Right ventricle myocardium superior (tissue), 1 donor: ENCODE measurements around the gene UBQLN3. TPM values are rescaled to one million over a fixed set of nuclear protein-coding genes. Genes with fewer than 3 reads are reported as not detected.

ENCODE experiments used
- ATAC-seq: fragments of 200-7000 bp; cut with Tn5 transposase; one replicate; pipeline ENCODE4 v1.9.1; 2020; ENCODE audit warnings: mild to moderate bottlenecking; ENCODE audit not compliant: poor library complexity
- DNase-seq: peaks from one replicate; pipeline ENCODE4 v3.0.0-alpha.2; 2020
- intact Hi-C: fragments of 100-400 bp; cut with DNase I; formaldehyde crosslinking; loops from one replicate; pipeline ENCODE4 v1.11.2; 2022
- long read RNA-seq: library from polyadenylated mRNA; unstranded; transcript quantifications from one replicate; pipeline ENCODE4 v2.0.0, GENCODE V29; 2021
- total RNA-seq: library from RNA; stranded (reverse); fragmentation: NEBNext Ultra II Directional; extraction: Animal tissue kit (Norgen Biotek cat#: 25700); gene quantifications from one replicate; pipeline ENCODE4 v1.2.1, GENCODE V29; 2021
- donor health status: DM: no; HTN: yes; CAD: no; lungs with severe emphysema.

UBQLN3 gene
- not detected for total RNA-seq
- long read RNA-seq: 0 reads

DNA sequence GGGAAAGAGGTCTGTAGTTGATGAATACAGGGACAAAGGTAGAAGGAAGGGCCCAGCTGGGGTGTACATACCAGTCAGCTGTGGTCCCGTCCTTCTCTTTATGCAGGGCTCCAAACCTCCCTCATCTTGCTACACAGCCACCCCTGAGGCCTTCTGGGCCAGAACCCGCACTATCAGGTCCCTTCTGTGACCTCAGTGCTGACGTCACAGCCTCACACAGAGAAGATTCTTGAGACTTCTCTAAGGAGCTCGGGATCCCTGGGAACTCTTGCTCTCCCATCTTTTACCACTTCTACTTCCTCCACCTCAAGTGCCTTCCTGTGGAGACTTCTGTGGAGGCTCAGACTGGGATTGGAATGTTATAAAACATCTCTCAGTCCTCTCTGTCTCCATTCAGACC is at the start of gene UBQLN3:
Gene UBQLN3 (minus strand): TSS at position 155 of the 400 bp plus-strand sequence. CDS start 399 bp downstream, outside the sequence.
- no peak for ATAC-seq
- DNase-seq: no peak
- intact Hi-C loops: no loop called here

DNA sequence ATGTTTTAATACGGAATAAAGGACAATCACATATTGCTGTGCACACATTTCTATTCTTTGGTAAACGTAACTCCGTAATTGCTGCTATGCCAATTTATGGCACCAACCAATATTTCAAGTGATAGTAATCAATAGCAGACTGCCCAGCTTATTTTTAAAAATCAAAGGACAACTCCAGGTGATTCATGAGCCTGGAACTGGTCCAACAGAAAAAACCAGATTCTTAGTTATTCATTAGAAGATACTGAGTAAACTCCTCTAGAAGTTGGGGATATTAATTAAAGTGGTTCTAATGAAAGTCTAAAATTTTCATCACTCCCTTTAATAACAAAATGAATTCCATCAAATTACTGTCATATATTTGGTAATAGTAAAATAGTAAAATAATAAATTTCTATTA is 48.0 kb upstream of the UBQLN3 start:
- DNase-seq: no peak
- no peak for ATAC-seq
- intact Hi-C loops: no loop called here

DNA sequence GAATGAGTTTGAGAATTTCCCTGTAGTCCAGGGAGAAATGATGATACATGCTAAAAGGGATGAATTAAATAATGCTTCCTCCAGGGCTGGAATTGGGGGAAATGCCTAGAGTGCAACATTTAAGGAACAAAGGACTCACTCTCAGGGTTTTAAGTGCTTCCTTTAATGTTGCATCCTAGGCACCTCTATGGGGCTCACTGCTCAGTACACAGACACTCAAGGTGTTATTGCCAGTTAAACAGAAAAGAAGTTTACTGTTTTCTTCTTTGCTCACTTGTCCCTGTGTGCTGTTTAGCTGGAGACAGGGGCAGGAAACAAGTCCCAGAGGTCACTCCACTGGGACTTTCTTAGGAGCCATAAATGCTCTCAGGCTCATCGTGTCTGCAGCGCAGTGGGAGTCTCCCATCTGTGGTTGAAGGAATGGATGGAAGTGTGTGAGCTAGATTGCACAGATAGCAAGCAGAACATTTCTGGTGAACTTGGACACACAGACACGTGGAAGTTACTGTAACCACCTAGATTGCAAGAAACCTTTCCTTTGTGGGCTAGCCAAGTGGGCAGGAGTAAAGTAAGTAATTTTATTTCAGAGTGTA is 46.9 kb upstream of the UBQLN3 start:
- intact Hi-C loops: no loop called here
- DNase-seq (no peak), ATAC-seq (no peak)

DNA sequence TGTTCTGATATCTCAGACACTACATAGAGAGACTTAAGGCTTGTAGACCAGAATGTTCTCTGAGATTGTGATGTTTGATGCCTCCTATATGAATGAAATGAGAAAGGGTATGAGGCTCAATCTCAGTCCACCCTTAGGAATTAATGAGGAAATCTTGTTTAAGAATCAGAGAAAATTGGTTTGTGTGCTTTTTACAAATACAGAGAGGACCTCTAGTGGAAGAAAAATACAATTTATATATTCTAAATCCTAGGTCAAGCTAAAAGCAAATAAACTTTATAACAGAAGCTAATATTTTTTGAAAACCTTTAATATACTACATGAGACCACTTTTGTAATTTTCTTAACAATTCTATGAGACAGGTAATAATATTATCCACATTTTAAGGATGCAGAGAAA is 43.6 kb upstream of the UBQLN3 start:
- no peak for ATAC-seq
- intact Hi-C loops: no loop called here
- no peak for DNase-seq

DNA sequence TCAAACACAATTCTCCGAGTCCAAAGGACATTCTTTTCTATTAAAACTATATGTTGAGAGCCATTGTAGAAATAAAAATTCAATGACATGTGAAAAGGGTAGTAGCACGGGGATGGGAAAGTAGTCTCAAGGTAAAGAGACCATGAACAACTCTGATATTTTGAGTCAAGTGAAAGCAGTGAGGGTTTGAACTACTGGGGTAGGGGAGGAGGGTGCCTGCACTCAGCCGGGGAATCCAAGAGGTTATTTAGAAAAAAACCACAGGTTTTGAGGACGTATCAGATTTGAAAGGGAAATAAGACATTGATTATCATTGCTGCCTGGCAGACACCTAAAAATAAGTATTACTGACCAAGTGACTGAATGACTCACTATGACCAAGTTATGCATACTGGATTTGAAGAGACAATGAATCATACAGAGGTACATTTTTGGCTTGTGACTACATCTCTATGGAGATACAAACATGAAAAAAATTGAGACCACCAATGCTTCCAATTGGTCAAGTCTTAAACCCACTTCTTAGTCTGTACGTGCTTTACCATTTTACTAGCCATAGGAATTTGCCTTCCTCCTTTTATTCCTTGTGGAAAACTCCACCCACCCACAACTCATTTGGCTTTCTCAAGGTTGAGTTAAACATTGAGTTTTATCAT is 40.8 kb upstream of the UBQLN3 start:
- no peak for ATAC-seq
- DNase-seq: no peak
- intact Hi-C loops: no loop called here

DNA sequence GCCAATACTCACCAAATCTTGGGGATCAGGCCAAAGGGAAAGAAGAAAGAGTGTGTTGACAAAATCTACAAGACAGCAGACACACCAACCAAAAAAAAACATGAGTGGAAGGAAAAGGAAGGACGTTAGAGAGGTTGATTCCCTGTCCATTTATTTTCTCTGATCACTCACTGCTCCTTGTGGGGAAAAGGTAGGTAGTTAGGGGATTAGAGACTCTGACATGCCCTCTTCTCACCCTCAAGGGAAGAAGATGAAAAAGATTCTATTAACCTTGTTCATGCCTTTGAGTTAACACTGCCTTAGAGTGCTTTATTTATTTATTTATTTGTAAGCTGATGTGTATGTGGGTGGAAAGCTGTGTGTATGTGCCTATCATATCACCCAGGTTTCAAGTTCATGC is 38.7 kb upstream of the UBQLN3 start, which contains the start of gene OR52H1:
Gene OR52H1 (minus strand): TSS at position 101 of the 400 bp plus-strand sequence. CDS start 3,035 bp downstream, outside the sequence.
- intact Hi-C loops: no loop called here
- DNase-seq (no peak), ATAC-seq (no peak)

DNA sequence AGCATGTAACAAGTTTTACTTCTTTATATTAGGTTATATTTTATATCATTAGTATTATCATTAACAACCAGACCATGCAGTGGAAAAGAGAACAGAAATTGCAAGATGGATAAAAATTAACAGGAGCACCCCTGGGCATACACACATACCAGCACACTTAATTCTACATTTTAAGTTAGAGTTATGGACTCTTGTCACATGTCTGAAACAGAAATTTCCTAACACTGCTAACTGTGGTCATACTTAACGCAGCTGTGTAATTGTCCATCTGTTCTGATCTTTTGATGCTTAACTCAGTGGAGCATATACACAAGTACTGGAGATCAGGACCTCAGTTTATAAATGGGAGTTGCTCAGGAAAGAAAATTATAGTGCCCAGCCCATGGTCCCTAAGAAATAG is 38.2 kb upstream of the UBQLN3 start:
- ATAC-seq (no peak), DNase-seq (no peak)
- intact Hi-C loops: no loop called here

DNA sequence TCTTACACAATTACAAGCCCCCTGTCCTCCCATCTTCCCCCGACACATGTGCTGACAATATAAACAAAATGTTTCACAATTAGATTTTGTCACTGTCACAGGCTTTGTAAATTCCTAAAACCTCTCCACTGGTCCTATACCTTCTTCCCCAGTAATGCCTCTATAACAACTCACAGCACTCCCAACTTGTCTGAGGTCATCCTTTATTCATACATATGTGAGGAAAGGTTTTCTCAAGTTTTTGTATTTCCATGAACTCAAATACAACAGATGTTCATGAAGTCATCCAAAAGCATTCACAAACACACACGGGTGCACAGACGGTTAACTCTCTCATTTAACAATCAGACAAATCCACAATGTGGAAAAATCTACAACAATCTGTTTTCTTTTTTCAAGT is 36.7 kb upstream of the UBQLN3 start:
- intact Hi-C loops: no loop called here
- DNase-seq: no peak
- ATAC-seq: no peak

DNA sequence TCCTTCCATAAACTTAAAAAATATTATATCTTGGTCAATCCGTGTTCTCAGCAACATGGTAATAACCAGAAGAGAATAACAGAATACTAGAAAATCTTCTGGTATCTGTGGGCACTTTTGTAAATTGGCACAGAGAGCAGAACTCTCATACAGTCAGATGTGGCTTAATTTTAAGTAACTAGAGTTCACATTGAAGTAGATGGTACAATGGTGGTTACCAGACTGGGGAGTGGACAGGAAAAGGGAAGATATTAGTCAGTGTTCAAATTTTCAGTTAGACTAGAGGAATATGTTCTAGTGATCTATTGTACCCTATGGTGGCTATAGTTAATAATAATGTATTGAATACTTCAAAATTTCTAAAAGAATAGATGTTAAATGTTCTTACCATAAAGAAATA is 31.7 kb upstream of the UBQLN3 start:
- no peak for ATAC-seq
- intact Hi-C loops: no loop called here
- no peak for DNase-seq

DNA sequence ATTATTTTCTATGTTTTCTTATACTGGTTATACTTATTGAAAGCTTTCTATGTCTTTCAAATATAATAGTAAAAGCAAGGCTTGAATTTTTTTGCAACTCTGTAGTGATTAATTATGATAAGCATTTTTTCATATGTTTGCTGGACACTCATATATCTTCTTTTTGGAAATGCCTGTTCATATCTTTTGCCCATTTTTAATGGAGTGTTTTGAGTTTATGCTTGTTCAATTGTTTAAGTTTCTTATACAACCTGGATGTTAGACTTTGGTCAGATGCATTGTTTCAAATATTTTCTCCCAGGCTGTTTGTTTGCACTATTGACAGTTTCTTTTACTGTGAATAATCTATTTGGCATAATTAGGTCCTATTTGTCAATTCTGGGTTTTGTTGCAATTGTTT is 26.7 kb upstream of the UBQLN3 start:
- ATAC-seq (no peak), DNase-seq (no peak)
- intact Hi-C loops: no loop called here

DNA sequence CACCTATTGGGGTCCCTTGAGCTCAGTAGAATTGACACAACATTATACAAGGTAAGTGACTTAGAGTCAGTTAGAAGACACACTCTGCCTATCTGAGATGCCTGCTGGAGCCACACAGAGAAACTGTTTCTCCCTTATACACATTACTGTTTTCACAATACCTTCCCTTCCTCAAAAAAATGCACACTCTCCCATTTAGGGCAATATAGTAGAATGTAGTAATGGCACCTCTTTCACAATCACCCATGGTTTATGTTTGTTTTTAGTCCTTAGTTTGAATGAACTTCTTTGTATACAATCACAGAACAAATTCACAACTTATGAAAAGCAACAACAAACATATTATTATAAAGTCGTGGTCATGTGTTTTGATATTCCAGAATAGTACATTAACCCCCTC is 24.3 kb upstream of the UBQLN3 start:
- DNase-seq: no peak
- intact Hi-C loops: no loop called here
- no peak for ATAC-seq

DNA sequence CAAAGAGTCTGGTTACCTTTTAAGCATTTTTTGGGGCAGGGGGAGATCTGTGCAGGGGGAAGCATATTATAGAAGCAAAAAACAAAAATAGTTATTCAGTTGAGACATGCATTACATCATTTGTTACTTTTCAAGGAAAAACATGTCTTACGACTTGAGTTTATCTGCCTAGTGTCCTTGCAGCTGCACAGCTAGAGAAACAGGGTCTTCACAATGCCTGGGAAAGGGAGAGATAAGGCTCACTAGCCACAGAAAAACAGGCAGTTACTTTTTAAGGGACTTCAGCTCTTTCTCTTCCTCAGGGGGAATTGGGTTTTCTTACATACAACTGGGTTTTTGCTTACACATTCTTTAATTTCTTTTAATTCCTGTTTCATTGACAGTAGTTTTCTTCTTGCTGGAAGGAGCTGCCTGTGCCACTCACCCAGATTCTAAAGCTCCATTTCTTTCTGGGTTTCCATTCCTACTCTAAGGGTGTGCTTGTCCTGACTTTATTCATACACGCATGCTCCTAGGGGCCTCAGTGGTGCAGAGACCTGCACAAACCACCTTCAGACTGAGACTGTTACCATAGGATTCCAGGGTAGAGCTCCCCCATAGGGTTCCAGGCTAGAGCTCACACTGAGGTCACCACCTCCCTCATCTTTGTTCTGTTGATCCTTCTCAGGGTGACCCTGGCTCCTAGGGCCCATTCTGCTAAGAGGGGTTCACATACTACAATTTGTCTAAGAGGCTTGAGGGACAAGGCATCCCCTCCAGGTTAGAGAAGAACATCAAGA is 21.5 kb upstream of the UBQLN3 start:
- no peak for ATAC-seq
- DNase-seq: no peak
- intact Hi-C loops: no loop called here

DNA sequence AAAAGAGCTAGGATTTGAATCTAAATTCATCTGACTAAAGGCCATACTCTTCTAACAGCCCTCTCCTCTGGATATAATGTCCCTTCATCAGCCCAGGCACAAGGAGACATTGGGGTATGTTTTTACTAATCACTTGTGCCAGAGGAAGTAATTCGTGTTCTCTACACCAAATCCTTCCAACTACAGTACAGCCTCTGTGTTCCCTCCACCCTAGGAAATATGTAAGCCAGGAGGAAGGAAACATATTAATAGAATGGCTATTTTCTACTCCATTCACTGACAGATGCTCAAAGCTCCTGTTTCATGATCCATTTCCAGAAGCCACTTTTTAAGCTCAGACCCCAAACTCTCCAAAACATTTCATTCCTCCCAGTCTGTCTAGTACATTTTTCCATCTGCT is 18.7 kb upstream of the UBQLN3 start:
- intact Hi-C loops: no loop called here
- no peak for ATAC-seq
- DNase-seq: no peak

DNA sequence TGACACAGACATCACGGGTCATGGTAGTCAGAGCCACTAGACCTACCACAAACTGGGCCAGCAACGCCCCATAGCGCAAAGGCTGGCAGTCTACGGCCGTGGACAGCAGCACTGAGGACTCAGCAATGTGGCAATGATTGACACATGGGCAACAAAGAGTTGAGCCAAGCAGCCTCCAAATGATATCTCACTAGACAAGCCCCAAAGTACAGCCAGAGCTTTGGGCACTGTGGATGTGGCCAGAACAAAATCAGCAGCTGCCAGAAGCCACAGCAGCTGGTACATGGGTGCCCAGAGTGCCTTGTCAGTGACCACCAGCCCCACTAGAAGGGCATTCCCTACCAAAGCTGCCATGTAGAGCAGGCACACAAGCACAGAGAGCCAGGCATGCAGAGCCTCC is 18.0 kb upstream of the UBQLN3 start:
- DNase-seq: no peak
- ATAC-seq: no peak
- intact Hi-C loops: no loop called here

DNA sequence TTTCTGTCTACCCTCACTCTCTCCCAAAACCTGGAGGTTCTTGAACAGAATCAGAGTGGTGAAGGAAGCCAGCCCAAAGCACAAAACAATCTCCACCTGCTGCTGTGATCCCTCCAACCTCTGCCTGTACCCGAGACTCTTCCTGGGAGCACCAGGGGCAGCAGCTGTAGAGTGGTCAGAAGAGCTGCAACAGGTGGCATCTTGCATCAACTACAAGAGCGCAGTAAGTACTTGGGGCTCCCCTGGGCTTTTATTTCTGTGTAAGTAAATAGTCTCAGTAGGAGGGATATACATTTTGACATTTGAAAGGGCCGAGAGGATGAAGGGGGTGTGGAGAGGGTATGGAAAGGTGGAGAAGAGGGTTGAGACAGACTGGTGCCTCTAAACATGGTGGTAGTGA is 15.0 kb upstream of the UBQLN3 start:
- ATAC-seq (no peak), DNase-seq (no peak)
- intact Hi-C loops: no loop called here

DNA sequence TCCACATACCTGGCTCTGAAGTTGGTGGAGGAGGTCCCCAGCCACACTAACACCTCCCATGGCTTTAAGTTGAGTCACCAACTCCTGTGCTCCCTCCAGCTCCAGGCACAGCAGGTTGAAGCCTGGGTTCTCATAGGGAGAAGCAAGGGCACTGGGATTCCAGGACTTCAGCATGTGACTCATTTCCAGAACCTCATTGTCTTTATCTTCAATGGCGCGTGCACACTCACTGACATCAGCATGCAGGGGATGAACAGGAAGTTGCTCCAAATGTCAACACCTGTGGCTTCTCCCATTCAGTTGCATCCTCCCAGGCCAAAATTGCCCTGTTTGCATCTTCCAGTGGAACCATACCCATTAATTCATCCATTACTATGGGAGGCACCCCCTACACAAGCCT is 12.6 kb upstream of the UBQLN3 start:
- intact Hi-C loops: no loop called here
- ATAC-seq: no peak
- DNase-seq: no peak

DNA sequence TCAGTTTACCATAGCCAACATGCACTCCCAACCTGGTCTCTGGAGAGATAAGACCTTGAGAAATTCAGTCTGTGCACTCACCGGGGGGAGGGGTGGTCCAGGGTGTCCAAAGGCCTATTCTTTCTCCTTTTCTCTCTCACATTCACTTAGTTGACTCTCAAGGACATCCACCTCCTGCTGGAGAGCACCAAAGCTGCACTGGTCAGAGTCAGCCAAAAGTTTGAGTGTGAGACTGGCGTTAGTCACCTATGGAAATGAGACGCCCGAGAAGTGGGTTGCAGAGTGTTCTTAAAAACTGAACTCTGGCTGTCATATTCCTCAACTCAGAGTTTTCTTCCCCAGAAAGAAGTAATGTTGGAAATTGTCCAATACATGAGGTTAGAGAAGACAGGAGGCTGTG is 11.8 kb upstream of the UBQLN3 start:
- ATAC-seq: no peak
- intact Hi-C loops: no loop called here
- no peak for DNase-seq

DNA sequence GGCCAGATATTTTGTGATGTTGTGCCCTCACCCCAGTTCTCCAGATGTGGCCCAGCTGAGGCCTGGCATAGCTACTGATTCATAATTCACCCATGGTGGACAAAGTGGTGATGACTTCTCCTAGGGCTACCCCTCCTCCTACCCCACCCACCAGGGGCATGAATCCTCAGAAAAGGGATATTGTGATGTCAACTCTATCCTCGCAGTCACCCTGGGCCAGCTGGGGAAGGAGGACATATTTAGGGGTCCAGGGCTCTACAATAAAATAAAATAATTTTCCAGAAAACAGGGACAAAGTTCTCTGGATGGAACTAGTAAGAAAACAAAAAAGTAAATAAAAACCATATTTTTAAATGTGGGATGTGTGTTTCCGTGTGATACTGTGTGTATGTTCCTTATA is 6.8 kb upstream of the UBQLN3 start, which contains the start of gene UBQLNL:
Gene UBQLNL (minus strand): TSS at position 101 of the 400 bp plus-strand sequence. CDS start 258 bp downstream, outside the sequence.
- intact Hi-C loops: no loop called here
- no peak for DNase-seq
- no peak for ATAC-seq

DNA sequence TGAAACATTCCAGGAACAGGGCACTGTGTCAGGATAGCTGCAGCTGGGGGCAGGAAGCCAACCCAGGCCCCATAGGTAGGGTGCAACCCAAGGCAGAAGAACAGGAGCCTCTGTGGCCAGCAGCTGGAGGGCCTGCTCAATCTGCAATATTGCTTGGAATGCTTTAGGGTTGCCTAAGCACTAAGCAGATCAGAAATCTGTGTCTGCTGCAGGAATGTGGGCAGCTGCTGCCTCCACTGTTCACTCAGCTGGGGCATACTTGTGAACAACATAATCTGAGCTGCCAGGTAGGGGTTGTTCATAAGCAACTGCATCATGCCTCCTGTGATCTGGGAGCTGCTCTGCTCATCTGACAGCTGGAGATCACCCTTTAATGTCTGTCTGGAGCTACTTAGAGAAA is 5.1 kb upstream of the UBQLN3 start:
- intact Hi-C loops: no loop called here
- DNase-seq: no peak
- no peak for ATAC-seq

DNA sequence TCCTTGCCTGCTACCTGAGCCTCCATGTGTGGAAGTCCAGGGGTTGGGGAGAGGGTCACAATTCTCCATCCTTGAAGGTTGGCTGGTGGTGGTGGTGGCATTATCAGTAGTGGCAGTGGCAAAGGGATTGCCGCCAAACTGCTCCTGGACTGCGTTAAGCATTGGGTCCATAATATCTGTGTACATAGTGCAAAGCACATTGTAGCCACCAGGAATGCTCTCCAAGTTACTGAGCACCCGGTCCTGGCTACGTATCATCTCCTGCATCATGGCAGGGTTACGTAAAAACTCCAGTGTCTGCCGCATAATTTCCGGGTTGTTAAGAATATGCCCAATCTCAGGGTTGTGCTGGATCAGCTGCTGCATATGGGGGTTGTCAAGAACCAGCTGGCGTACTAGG is 1.2 kb downstream of the UBQLN3 start:
- intact Hi-C loops: no loop called here
- no peak for ATAC-seq
- no peak for DNase-seq
